Body of pancreas (tissue), 4 donors: Measurements from ENCODE around the gene SIX2. TPM values are rescaled to one million over a fixed set of nuclear protein-coding genes. Genes with fewer than 3 reads are reported as not detected.

Source experiments
- ATAC-seq: fragments of 150-250 bp; one replicate; pipeline ENCODE4 v1.9.1; 2016
- DNase-seq, 4 donors: peaks; one replicate each; pipeline ENCODE4 v3.0.0-alpha.2; 2019
- H3K27ac ChIP-seq, 4 donors: fragments of 200-600 bp; sonication (generic); 1 replicate in 3 of 4; 2 replicates in 1 of 4; pipeline versions ENCODE4 v1.5.1 to v1.6.1; 2016 to 2019; ENCODE audit warnings: mild to moderate bottlenecking in 1 of 4, mixed read lengths in 1 of 4, moderate library complexity in 1 of 4
- H3K27me3 ChIP-seq, 2 donors: fragments of 200-600 bp; sonication (generic); one replicate each; pipeline ENCODE4 v1.6.0; 2016; ENCODE audit warnings: mild to moderate bottlenecking in 1 of 2
- H3K36me3 ChIP-seq, 2 donors: fragments of 200-600 bp; sonication (generic); replicated peaks in 1 of 2; 2 replicates each; pipeline ENCODE4 v1.5.1; 2016; ENCODE audit warnings: low read depth in 2 of 2; ENCODE audit not compliant: insufficient read depth in 1 of 2
- H3K4me1 ChIP-seq: fragments of 200-600 bp; sonication (generic); one replicate; pipeline ENCODE4 v1.6.0; 2016
- H3K4me3 ChIP-seq, 2 donors: fragments of 200-600 bp; sonication (generic); 1 replicate in 1 of 2; 2 replicates in 1 of 2; pipeline ENCODE4 v1.5.1; 2016 to 2019
- H3K9me3 ChIP-seq, 3 donors: fragments of 200-600 bp; sonication (generic); 1 replicate in 2 of 3; 2 replicates in 1 of 3; pipeline ENCODE4 v1.5.1; 2016
- POLR2A ChIP-seq, 3 donors: fragments of 450-650 bp; IDR thresholded peaks; one replicate each; pipeline ENCODE4 v1.6.1; 2016; ENCODE audit warnings: antibody characterized with exemption in 3 of 3, mild to moderate bottlenecking in 2 of 3
- WGBS, 2 donors: methylation state at CpG; one replicate each; pipeline ENCODE4 v1.1.5; 2017; 5-methylcytosine and 5-hydroxymethylcytosine counted together
- intact Hi-C: fragments of 100-400 bp; cut with DNase I; formaldehyde crosslinking; loops from one replicate; pipeline ENCODE4 v1.15.1; 2023
- total RNA-seq, 2 donors: library from RNA; depleted of rRNA; stranded (reverse); fragments of >200 nt; gene quantifications; one replicate each; pipeline ENCODE4 v1.1.0, GENCODE V29; 2016
- TF ChIP-seq, protein P1 (sequence below), 7 experiments: fragments of 450-650 bp in 4 of 7; fragments of 200-600 bp in 3 of 7; sonication (generic) in 3 of 7; IDR thresholded peaks; one replicate each; pipeline ENCODE4 v1.5.1; 2016 to 2019; ENCODE audit warnings: antibody characterized with exemption in 7 of 7

SIX2 gene
- total RNA-seq, 2 donors from 2014 or later, result 2.3 to 5.2 TPM

DNA sequence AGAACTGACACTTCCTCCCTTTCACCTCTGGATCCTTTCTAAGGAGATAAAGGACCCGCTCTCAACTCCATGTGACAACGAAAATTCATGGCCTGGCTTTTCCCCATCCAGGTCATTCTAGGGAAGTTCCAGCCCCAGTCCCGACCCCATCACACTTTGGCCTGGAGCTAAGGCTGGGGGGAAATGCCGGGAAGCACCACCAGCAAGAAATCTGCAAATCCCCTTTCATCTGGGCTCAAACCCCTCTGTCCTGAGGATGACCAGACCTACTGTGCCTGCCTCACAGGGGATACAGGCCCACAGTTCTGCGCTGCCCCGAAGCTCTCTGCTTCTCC lies 1.3 kb downstream of the SIX2 start:
- Histone ChIP-seq H3K4me3 (peak overlapping the region in 1 of 2 donors; percentile 31), H3K9me3 (no peaks in the 10 kb centered on the region), H3K27me3 (peaks cover 0 to 3% of the 10 kb centered on the region in 2 donors), H3K36me3 (no peaks in the 10 kb centered on the region), H3K4me1 (peaks cover 47% of the 10 kb centered on the region), H3K27ac (no peak overlapping the region)
- WGBS, 2 donors, result 55 to 67% methylated on average over 6 of the region's 6 CpGs
- ATAC-seq (no peak), DNase-seq (no peak)
- no peak for TF ChIP-seq POLR2A (IDR thresholded peaks at IDR 0.05)
- TF ChIP-seq, protein P1, sequence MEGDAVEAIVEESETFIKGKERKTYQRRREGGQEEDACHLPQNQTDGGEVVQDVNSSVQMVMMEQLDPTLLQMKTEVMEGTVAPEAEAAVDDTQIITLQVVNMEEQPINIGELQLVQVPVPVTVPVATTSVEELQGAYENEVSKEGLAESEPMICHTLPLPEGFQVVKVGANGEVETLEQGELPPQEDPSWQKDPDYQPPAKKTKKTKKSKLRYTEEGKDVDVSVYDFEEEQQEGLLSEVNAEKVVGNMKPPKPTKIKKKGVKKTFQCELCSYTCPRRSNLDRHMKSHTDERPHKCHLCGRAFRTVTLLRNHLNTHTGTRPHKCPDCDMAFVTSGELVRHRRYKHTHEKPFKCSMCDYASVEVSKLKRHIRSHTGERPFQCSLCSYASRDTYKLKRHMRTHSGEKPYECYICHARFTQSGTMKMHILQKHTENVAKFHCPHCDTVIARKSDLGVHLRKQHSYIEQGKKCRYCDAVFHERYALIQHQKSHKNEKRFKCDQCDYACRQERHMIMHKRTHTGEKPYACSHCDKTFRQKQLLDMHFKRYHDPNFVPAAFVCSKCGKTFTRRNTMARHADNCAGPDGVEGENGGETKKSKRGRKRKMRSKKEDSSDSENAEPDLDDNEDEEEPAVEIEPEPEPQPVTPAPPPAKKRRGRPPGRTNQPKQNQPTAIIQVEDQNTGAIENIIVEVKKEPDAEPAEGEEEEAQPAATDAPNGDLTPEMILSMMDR (IDR thresholded peaks at IDR 0.05), result no peak
- intact Hi-C loops, result no loop called here

- Histone ChIP-seq H3K36me3 (no peaks in the 10 kb centered on the region), H3K9me3 (no peaks in the 10 kb centered on the region), H3K4me3 (no peak overlapping the region), H3K4me1 (peaks cover 46% of the 10 kb centered on the region), H3K27ac (no peak overlapping the region), H3K27me3 (no peaks in the 10 kb centered on the region)
- intact Hi-C loops, result no loop called here
- ATAC-seq, result no peak
- DNase-seq, result no peak
- WGBS, 2 donors, result 79 to 84% methylated on average over 6 to 7 of the region's 7 CpGs
- TF ChIP-seq POLR2A (IDR thresholded peaks at IDR 0.05), result no peak
These were observed 2.3 kb downstream of the SIX2 start for GRCh38 chr2:45006942-45007287.

GRCh38 chr2:45006041-45006941 lies 3.0 kb downstream of the SIX2 start:
- Histone ChIP-seq H3K4me3 (no peak overlapping the region), H3K27me3 (no peaks in the 10 kb centered on the region), H3K36me3 (no peaks in the 10 kb centered on the region), H3K27ac (no peak overlapping the region), H3K4me1 (peaks cover 48% of the 10 kb centered on the region), H3K9me3 (no peaks in the 10 kb centered on the region)
- no peak for ATAC-seq
- no peak for TF ChIP-seq POLR2A (IDR thresholded peaks at IDR 0.05)
- TF ChIP-seq, protein P1 (IDR thresholded peaks at IDR 0.05), result no peak
- DNase-seq, result no peak
- WGBS, 2 donors, result 59 to 71% methylated on average over 15 to 37 of the region's 37 CpGs
- intact Hi-C loops, result no loop called here

- ATAC-seq, result no peak
- WGBS, 2 donors, result 43 to 80% methylated on average over 25 of the region's 25 CpGs
- Histone ChIP-seq H3K36me3 (no peaks in the 10 kb centered on the region), H3K27me3 (peaks cover 0 to 2% of the 10 kb centered on the region in 2 donors), H3K4me3 (no peak overlapping the region), H3K4me1 (peaks cover 50% of the 10 kb centered on the region), H3K27ac (no peak overlapping the region), H3K9me3 (no peaks in the 10 kb centered on the region)
- intact Hi-C loops, result no loop called here
- no peak for DNase-seq
- TF ChIP-seq, protein P1 (IDR thresholded peaks at IDR 0.05), result no peak
- no peak for TF ChIP-seq POLR2A (IDR thresholded peaks at IDR 0.05)
These were observed 3.8 kb downstream of the SIX2 start for GRCh38 chr2:45005261-45006002.

- Histone ChIP-seq H3K27me3 (peaks cover 0 to 4% of the 10 kb centered on the region in 2 donors), H3K9me3 (no peaks in the 10 kb centered on the region), H3K36me3 (no peaks in the 10 kb centered on the region), H3K4me3 (no peak overlapping the region), H3K27ac (no peak overlapping the region), H3K4me1 (peaks cover 43% of the 10 kb centered on the region)
- TF ChIP-seq POLR2A (IDR thresholded peaks at IDR 0.05), result no peak
- ATAC-seq, result no peak
- DNase-seq, result no peak
- intact Hi-C loops, result no loop called here
- WGBS, 2 donors, result 29 to 61% methylated on average over 44 to 45 of the region's 45 CpGs
These were observed 4.6 kb downstream of the SIX2 start for GRCh38 chr2:45004562-45005191.
